C4-2B (cell line): ENCODE data around the gene PDE9A.

ENCODE experiments used
- CTCF ChIP-seq: fragments of 450-650 bp; conservative IDR thresholded peaks from 2 replicates; pipeline ENCODE4 v1.5.1; 2017; ENCODE audit warnings: mild to moderate bottlenecking
- ZFX ChIP-seq: fragments of 450-650 bp; IDR thresholded peaks from 2 replicates; pipeline ENCODE4 v1.6.1; 2017

GRCh38 chr21:42734323-42734971, 81.0 kb downstream of the PDE9A start:
- TF ChIP-seq CTCF (no peak), ZFX (no peak)
